ENCODE data around the gene PHPT1. TPM values are rescaled to one million over a fixed set of nuclear protein-coding genes. Genes with fewer than 3 reads are reported as not detected.

PHPT1 gene
- total and polyA plus RNA-seq, 8 donors, result 75.2 to 189 (median 84.0) TPM

DNA sequence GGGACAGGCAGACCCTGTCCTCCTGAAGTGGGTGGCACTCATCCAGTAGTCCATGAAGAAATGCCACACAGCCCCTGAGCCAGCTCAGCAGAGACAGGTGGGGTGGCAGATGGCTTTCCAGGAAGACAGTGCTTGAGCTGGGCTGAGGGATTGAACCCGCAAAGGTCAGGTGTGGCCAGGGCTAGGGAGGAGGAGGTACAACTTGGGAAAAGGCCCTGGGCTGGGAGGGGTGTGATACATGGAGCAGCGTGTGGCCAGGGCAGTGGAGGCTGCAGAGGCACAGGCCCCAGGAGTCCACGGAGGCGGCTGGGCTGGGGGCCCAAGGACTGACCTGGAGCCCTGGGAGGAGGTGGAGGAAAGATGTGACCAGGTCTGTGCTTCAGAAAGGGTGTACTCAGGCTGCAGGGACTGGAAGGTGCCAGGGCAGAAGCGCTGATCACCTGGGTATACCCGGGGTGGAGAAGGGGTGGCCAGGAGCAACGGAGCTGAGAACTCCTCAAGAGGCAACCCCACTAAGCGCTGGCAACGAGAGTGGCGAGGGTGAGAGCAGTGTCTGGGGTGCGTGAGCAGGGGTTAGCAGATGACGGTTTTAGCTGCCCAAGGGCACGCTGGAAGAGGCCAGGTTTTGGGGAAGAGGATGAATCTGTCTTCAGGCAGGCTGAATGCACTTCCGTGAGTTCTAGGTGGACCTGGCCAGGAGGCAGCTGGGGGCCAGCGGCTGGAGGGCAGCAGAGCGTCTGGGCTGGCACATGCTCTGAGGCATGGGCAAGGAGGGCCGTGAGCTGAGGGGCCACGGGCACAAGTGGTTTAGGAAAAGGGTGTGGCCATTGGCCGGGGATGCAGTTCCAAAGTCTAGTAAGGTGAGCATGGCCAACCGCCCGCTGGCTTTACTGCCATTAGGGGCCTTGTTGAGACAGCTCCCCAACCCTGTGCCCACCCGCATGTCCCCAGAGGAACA, 45.4 kb upstream of the PHPT1 start:
- DNase-seq, result peak in 3 of 6 donors; percentile 46 to 66 (median 54)
- Histone ChIP-seq H3K9me3 (no peaks in the 10 kb centered on the region), H3K36me3 (no peaks in the 10 kb centered on the region), H3K4me1 (peaks cover 6 to 20% (median 7%) of the 10 kb centered on the region in 3 donors), H3K4me3 (no peak overlapping the region), H3K27me3 (no peaks in the 10 kb centered on the region), H3K27ac (no peak overlapping the region)
- intact Hi-C loops (cut with DNase I), result no loop called here
- TF ChIP-seq, protein P1, sequence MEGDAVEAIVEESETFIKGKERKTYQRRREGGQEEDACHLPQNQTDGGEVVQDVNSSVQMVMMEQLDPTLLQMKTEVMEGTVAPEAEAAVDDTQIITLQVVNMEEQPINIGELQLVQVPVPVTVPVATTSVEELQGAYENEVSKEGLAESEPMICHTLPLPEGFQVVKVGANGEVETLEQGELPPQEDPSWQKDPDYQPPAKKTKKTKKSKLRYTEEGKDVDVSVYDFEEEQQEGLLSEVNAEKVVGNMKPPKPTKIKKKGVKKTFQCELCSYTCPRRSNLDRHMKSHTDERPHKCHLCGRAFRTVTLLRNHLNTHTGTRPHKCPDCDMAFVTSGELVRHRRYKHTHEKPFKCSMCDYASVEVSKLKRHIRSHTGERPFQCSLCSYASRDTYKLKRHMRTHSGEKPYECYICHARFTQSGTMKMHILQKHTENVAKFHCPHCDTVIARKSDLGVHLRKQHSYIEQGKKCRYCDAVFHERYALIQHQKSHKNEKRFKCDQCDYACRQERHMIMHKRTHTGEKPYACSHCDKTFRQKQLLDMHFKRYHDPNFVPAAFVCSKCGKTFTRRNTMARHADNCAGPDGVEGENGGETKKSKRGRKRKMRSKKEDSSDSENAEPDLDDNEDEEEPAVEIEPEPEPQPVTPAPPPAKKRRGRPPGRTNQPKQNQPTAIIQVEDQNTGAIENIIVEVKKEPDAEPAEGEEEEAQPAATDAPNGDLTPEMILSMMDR (IDR thresholded peaks at IDR 0.05), result no peak
- WGBS, 2 donors, result 94 to 96% methylated on average over 22 of the region's 22 CpGs
- ATAC-seq, result no peak
- no peak for FAIRE-seq

- Histone ChIP-seq H3K36me3 (no peaks in the 10 kb centered on the region), H3K4me1 (peaks cover under 1 to 19% (median 6%) of the 10 kb centered on the region in 3 donors), H3K4me3 (no peak overlapping the region), H3K27me3 (no peaks in the 10 kb centered on the region), H3K9me3 (no peaks in the 10 kb centered on the region), H3K27ac (no peak overlapping the region)
- FAIRE-seq (no peak), DNase-seq (peak in 4 of 6 donors; percentile 24 to 72 (median 54)), ATAC-seq (no peak)
- TF ChIP-seq, protein P1 (IDR thresholded peaks at IDR 0.05), result no peak
- 90 to 91% methylated on average over 20 of the region's 20 CpGs for WGBS, 2 donors
- intact Hi-C loops (cut with DNase I), result no loop called here
These were observed 44.6 kb upstream of the PHPT1 start for GRCh38 chr9:136804509-136805206.

DNA sequence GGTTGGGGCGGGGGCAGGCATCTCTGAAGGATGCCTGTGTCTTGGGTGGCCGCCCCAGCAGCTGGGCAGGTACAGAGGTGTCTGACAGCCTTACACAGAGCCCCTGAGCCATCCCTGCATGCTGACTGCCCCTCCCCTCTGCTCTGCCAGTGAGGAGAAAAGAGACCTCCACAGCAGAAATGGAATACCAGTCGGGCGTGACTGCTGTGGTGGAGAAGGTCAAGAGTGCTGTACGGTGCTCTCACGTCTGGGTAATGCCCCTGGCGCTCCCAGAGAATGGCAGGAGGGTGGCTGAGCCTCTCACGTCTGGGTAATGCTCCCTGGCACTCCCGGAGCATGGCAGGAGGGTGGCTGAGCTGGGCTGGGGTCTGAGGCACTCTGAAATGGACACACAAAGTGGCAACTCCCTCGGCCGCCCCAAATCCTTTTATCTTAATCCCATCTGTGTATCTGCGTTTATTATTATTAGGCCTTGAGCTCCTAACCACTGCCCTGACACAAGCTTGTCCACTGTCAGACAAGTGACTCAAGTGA, 43.9 kb upstream of the PHPT1 start:
- TF ChIP-seq, protein P1 (IDR thresholded peaks at IDR 0.05), result no peak
- Histone ChIP-seq H3K27me3 (no peaks in the 10 kb centered on the region), H3K4me3 (no peak overlapping the region), H3K9me3 (no peaks in the 10 kb centered on the region), H3K27ac (no peak overlapping the region), H3K4me1 (peaks cover 3 to 23% (median 8%) of the 10 kb centered on the region in 3 donors), H3K36me3 (no peaks in the 10 kb centered on the region)
- intact Hi-C loops (cut with DNase I), result no loop called here
- FAIRE-seq (no peak), ATAC-seq (no peak), DNase-seq (peak in 2 of 6 donors; percentile 44 to 46)
- WGBS, 2 donors, result 89% methylated on average over 12 of the region's 12 CpGs

GRCh38 chr9:136806067-136806466, 43.1 kb upstream of the PHPT1 start:
- DNase-seq (peak in 4 of 6 donors; percentile 19 to 62 (median 46)), FAIRE-seq (no peak), ATAC-seq (no peak)
- H3K4me1 ChIP-seq, result peaks cover 3 to 24% (median 8%) of the 10 kb centered on the region in 3 donors
- no peak overlapping the region for H3K27ac ChIP-seq
- no peaks in the 10 kb centered on the region for H3K9me3 ChIP-seq
- no peaks in the 10 kb centered on the region for H3K36me3 ChIP-seq
- TF ChIP-seq, protein P1 (IDR thresholded peaks at IDR 0.05), result no peak
- H3K4me3 ChIP-seq, result no peak overlapping the region
- H3K27me3 ChIP-seq, result no peaks in the 10 kb centered on the region
- intact Hi-C loops (cut with DNase I), result no loop called here
- 93 to 98% methylated on average over 10 of the region's 10 CpGs for WGBS, 2 donors

Data from pancreas (tissue), 10 donors.